Esophagus squamous epithelium (tissue), 5 donors: Measurements from ENCODE around the gene MC2R. TPM values are rescaled to one million over a fixed set of nuclear protein-coding genes. Genes with fewer than 3 reads are reported as not detected.

Experiments
- DNase-seq: peaks from one replicate; lab custom pipeline; 2025; lab: John Stamatoyannopoulos, UW
- H3K27ac ChIP-seq, 4 donors: fragments of 200-600 bp; sonication (generic); one replicate each; pipeline ENCODE4 v1.5.1; 2016 to 2019; ENCODE audit warnings: mild to moderate bottlenecking in 1 of 4
- H3K27me3 ChIP-seq, 4 donors: fragments of 200-600 bp; sonication (generic); 1 replicate in 3 of 4; 2 replicates in 1 of 4; pipeline versions ENCODE4 v1.5.1 to v1.6.0; 2017 to 2021; ENCODE audit warnings: antibody characterized with exemption in 1 of 4
- H3K36me3 ChIP-seq, 3 donors: fragments of 200-600 bp; sonication (generic); one replicate each; pipeline ENCODE4 v1.5.1; 2016 to 2019
- H3K4me1 ChIP-seq, 3 donors: fragments of 200-600 bp; sonication (generic); one replicate each; pipeline ENCODE4 v1.5.1; 2017 to 2019
- H3K4me3 ChIP-seq, 4 donors: fragments of 200-600 bp; sonication (generic); 1 replicate in 3 of 4; 2 replicates in 1 of 4; pipeline ENCODE4 v1.5.1; 2016 to 2019; ENCODE audit warnings: mild to moderate bottlenecking in 2 of 4, moderate library complexity in 1 of 4
- H3K9me3 ChIP-seq, 3 donors: fragments of 200-600 bp; sonication (generic); one replicate each; pipeline ENCODE4 v1.5.1; 2016 to 2019
- POLR2A ChIP-seq, 4 donors: fragments of 450-650 bp; IDR thresholded peaks; one replicate each; pipeline ENCODE4 v1.6.1; 2017; ENCODE audit warnings: antibody characterized with exemption in 4 of 4, mild to moderate bottlenecking in 4 of 4, moderate library complexity in 3 of 4
- WGBS, 2 donors: methylation state at CpG; one replicate each; pipeline ENCODE4 v1.1.5; 2018; 5-methylcytosine and 5-hydroxymethylcytosine counted together
- intact Hi-C: fragments of 100-400 bp; cut with DNase I; formaldehyde crosslinking; loops from one replicate; pipeline ENCODE4 v1.15.0; 2022
- total RNA-seq, 4 donors: library from RNA; depleted of rRNA; stranded (reverse); fragments of >200 nt; gene quantifications; one replicate each; pipeline ENCODE4 v1.1.0, GENCODE V29; 2016
- TF ChIP-seq, protein P1 (sequence below), 6 experiments: fragments of 450-650 bp in 4 of 6; fragments of 200-600 bp in 2 of 6; sonication (generic) in 2 of 6; IDR thresholded peaks; one replicate each; pipeline ENCODE4 v1.5.1; 2016 to 2019; ENCODE audit warnings: antibody characterized with exemption in 6 of 6, mild to moderate bottlenecking in 4 of 6, moderate library complexity in 4 of 6
- donor health status: DM: yes; HTN: yes; CAD: no.

MC2R gene
- total RNA-seq, 4 donors from 2014 or later, result not detected

DNA sequence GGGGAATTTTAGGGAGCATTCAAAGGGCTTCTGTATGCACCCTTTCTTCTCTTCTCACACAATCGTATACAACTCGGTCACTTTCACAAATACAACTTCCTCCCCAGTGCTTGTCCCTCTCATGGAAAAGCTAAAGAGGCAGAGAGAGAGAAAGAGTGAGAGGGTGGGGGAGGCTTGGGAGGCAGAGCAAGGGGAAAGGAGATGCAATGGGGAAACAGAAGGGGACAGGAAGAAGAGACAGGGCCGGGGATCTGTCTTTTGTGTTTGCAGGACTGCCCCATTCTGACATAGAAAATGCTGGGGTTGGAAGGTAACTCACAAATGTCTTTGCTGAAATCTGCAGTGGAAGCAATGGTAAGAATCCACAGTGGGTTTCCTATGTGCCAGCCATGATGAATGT, 2.1 kb upstream of the MC2R start:
- WGBS, 2 donors, result 58 to 88% methylated on average over 1 to 3 of the region's 3 CpGs
- H3K4me1 ChIP-seq, result no peaks in the 10 kb centered on the region
- no peak overlapping the region for H3K4me3 ChIP-seq
- TF ChIP-seq POLR2A (IDR thresholded peaks at IDR 0.05), result no peak
- H3K36me3 ChIP-seq, result no peaks in the 10 kb centered on the region
- no peak overlapping the region for H3K27ac ChIP-seq
- H3K27me3 ChIP-seq, result no peaks in the 10 kb centered on the region
- intact Hi-C loops, result no loop called here
- DNase-seq, result no peak
- H3K9me3 ChIP-seq, result no peaks in the 10 kb centered on the region

DNA sequence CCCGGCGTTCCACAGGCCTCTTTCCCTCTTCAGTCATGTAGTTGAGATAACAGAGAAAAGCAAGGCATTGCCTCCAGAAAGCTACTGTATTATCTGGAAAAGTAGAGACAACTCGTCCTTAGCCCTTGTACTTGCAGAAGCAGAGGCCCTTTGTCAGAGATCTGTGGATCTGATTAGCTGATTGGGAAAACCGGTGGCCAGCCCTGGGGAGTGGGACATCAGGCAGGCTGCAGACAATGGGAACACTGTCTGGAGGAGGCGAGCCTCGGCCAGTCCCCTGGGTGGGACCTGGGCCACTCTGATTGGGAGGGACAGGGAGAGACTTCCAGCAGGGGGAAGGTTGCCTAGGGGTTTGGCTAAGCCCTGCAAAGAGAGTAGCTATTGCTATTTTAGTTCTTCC, 1.2 kb upstream of the MC2R start:
- Histone ChIP-seq H3K36me3 (no peaks in the 10 kb centered on the region), H3K27me3 (no peaks in the 10 kb centered on the region), H3K4me1 (no peaks in the 10 kb centered on the region), H3K27ac (no peak overlapping the region), H3K4me3 (no peak overlapping the region), H3K9me3 (no peaks in the 10 kb centered on the region)
- no peak for DNase-seq
- 39 to 52% methylated on average over 5 to 6 of the region's 6 CpGs for WGBS, 2 donors
- intact Hi-C loops, result no loop called here
- TF ChIP-seq POLR2A (IDR thresholded peaks at IDR 0.05), result no peak
- TF ChIP-seq, protein P1, sequence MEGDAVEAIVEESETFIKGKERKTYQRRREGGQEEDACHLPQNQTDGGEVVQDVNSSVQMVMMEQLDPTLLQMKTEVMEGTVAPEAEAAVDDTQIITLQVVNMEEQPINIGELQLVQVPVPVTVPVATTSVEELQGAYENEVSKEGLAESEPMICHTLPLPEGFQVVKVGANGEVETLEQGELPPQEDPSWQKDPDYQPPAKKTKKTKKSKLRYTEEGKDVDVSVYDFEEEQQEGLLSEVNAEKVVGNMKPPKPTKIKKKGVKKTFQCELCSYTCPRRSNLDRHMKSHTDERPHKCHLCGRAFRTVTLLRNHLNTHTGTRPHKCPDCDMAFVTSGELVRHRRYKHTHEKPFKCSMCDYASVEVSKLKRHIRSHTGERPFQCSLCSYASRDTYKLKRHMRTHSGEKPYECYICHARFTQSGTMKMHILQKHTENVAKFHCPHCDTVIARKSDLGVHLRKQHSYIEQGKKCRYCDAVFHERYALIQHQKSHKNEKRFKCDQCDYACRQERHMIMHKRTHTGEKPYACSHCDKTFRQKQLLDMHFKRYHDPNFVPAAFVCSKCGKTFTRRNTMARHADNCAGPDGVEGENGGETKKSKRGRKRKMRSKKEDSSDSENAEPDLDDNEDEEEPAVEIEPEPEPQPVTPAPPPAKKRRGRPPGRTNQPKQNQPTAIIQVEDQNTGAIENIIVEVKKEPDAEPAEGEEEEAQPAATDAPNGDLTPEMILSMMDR (IDR thresholded peaks at IDR 0.05), result no peak

DNA sequence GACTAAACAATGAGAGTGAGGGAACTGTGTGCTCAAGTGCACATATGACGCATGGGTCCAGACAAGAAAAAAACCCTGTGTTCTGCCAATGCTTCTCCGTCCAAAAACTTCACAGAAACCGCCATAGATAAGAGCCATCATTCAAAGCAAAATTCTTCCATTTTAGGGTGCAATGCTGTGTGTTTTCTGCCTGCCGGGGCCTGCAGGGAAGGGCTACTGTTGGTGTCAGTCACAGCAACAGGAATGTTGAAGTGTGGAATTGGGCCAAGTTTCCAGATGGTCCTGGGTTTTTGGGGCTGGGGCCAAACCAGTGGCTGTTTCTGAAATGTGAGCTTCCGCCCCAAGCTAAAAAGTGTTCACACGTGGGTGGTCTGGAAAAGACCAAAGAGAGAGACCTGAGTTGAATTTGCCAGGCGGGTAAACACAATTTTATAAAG, 677 bp upstream of the MC2R start:
- H3K36me3 ChIP-seq, result no peaks in the 10 kb centered on the region
- no peaks in the 10 kb centered on the region for H3K4me1 ChIP-seq
- intact Hi-C loops, result no loop called here
- no peak for DNase-seq
- no peaks in the 10 kb centered on the region for H3K27me3 ChIP-seq
- no peak overlapping the region for H3K4me3 ChIP-seq
- TF ChIP-seq POLR2A (IDR thresholded peaks at IDR 0.05), result no peak
- TF ChIP-seq, protein P1 (IDR thresholded peaks at IDR 0.05), result no peak
- H3K27ac ChIP-seq, result no peak overlapping the region
- no peaks in the 10 kb centered on the region for H3K9me3 ChIP-seq
- 30 to 40% methylated on average over 7 of the region's 7 CpGs for WGBS, 2 donors

DNA sequence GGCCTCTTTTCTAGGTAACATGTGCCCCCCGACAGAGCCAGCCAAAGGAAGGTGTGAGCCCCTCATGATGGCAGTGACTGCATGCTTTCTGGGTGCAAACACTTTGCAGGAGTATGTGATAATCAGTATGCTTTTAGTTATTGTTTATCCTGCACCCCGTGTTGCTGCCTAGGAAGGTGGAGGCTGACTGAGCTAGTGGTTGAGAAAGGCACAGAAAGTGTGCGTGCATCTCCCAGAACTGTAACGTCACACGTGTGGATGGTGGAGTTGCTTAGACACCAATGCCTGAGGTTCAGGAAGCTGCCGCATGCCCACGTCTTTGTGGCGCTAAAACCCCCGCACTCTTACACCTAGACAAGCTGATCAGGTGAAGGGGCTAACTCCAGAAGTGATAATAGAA, 580 bp downstream of the MC2R start:
- WGBS, 2 donors, result 80 to 82% methylated on average over 9 of the region's 9 CpGs
- H3K9me3 ChIP-seq, result no peaks in the 10 kb centered on the region
- DNase-seq, result no peak
- intact Hi-C loops, result no loop called here
- no peaks in the 10 kb centered on the region for H3K4me1 ChIP-seq
- H3K36me3 ChIP-seq, result no peaks in the 10 kb centered on the region
- H3K27ac ChIP-seq, result no peak overlapping the region
- H3K4me3 ChIP-seq, result no peak overlapping the region
- H3K27me3 ChIP-seq, result no peaks in the 10 kb centered on the region
- no peak for TF ChIP-seq POLR2A (IDR thresholded peaks at IDR 0.05)
- TF ChIP-seq, protein P1 (IDR thresholded peaks at IDR 0.05), result no peak

DNA sequence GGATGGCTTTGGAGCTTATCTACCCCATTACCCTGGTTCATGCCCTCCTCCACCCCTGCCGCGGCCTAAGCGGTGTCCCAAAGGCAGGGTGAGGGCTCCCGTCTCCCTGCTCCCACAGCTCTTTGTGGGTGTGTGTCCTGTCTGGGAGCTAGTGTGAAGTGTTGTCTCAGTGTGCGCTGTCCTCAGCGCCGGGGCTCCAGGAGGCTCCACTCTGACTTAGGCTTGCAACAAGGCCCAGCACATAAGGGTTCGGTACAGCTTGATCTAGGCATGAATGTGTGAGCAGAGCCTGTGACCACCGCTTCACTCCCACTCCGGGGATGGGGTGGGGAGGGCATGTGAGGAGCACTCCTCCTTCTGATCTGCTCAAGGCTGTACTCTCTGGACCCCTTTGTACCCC, 1.2 kb downstream of the MC2R start:
- Histone ChIP-seq H3K9me3 (no peaks in the 10 kb centered on the region), H3K27ac (no peak overlapping the region), H3K27me3 (no peaks in the 10 kb centered on the region), H3K4me1 (no peaks in the 10 kb centered on the region), H3K4me3 (no peak overlapping the region), H3K36me3 (no peaks in the 10 kb centered on the region)
- no peak for DNase-seq
- TF ChIP-seq, protein P1 (IDR thresholded peaks at IDR 0.05), result no peak
- no peak for TF ChIP-seq POLR2A (IDR thresholded peaks at IDR 0.05)
- intact Hi-C loops, result no loop called here
- WGBS, 2 donors, result 85 to 89% methylated on average over 5 to 6 of the region's 10 CpGs

DNA sequence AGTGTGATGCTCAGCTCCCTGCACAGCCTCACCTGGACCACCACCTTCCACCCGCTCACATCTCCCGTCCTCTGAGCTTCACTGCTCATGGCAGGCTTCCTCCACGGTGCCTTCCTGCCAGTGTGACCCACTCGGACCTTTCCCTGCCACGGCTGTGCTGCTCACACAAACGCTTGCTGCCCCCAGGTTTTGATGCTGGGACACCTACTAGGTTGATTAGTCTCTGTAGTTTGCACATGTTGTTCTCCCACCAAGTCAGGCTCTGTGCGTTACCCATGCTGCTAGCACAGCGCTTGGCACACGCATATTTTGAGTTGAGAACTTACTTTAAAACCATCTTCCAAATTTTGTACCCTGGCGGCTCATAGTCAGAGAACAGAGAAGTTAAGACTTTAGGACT, 2.1 kb downstream of the MC2R start:
- intact Hi-C loops, result no loop called here
- no peak overlapping the region for H3K4me3 ChIP-seq
- H3K9me3 ChIP-seq, result no peaks in the 10 kb centered on the region
- 61 to 84% methylated on average over 9 to 10 of the region's 10 CpGs for WGBS, 2 donors
- H3K4me1 ChIP-seq, result no peaks in the 10 kb centered on the region
- no peaks in the 10 kb centered on the region for H3K27me3 ChIP-seq
- no peak overlapping the region for H3K27ac ChIP-seq
- H3K36me3 ChIP-seq, result no peaks in the 10 kb centered on the region
- DNase-seq, result no peak
- TF ChIP-seq POLR2A (IDR thresholded peaks at IDR 0.05), result no peak
- TF ChIP-seq, protein P1 (IDR thresholded peaks at IDR 0.05), result no peak
